ENCODE results near the gene IFT57.

The IFT57 gene

DNA sequence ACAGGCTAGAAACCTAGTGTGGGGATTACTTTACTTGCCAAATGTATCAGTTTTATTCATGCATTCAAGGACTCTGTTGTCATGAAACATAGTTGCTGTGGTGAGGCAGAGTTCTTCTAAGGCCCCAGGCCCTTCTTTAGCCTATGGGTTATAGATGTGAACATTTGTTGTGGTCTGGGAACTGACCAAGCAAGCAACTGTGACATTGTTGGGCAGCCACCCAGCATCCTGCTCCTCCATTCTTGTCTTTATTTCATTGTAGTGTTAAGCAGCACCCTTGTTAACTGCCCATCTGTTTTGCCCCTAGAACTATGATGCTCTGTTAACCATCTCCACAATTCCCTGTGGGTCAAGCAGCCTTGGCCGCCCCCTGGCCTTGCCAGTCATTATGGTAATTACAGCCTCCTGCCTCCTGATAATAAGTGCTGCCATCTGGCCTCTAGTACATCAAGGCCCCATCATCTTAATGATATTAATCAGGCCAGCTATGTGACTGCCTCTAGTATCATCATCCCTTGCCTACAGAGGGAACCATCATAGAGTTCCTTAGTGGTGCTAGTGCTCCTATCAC, 12.2 kb upstream of the IFT57 start:
- TF ChIP-seq, protein P1, sequence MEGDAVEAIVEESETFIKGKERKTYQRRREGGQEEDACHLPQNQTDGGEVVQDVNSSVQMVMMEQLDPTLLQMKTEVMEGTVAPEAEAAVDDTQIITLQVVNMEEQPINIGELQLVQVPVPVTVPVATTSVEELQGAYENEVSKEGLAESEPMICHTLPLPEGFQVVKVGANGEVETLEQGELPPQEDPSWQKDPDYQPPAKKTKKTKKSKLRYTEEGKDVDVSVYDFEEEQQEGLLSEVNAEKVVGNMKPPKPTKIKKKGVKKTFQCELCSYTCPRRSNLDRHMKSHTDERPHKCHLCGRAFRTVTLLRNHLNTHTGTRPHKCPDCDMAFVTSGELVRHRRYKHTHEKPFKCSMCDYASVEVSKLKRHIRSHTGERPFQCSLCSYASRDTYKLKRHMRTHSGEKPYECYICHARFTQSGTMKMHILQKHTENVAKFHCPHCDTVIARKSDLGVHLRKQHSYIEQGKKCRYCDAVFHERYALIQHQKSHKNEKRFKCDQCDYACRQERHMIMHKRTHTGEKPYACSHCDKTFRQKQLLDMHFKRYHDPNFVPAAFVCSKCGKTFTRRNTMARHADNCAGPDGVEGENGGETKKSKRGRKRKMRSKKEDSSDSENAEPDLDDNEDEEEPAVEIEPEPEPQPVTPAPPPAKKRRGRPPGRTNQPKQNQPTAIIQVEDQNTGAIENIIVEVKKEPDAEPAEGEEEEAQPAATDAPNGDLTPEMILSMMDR (conservative IDR thresholded peaks at IDR 0.05; ENCODE audit: low read depth, low read length), result no peak
- no peak for DNase-seq (ENCODE audit: low read depth)
- H3K4me3 ChIP-seq (ENCODE audit: low read depth, low read length), result no peak overlapping the region

DNA sequence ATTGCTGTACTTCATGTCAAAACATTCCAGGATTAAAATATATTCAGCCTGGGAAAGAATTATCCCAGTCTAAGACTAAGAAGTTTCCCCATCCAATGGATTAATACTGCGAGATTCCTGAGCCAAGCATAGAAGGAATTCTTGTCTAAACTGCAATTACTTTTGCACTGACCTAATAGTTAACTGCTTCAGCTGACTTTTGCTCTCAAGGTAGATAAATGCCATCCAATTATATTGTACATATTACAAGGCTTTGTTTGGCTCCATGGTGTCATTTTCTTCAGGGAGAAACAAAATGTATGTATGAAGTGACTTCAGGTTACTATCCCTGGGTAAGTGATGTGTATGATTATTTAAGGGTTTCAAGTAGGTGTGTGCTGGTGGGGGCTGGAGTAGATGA, 6.1 kb upstream of the IFT57 start:
- no peak overlapping the region for H3K4me3 ChIP-seq (ENCODE audit: low read depth, low read length)
- no peak for DNase-seq (ENCODE audit: low read depth)
- TF ChIP-seq, protein P1 (conservative IDR thresholded peaks at IDR 0.05; ENCODE audit: low read depth, low read length), result no peak

DNA sequence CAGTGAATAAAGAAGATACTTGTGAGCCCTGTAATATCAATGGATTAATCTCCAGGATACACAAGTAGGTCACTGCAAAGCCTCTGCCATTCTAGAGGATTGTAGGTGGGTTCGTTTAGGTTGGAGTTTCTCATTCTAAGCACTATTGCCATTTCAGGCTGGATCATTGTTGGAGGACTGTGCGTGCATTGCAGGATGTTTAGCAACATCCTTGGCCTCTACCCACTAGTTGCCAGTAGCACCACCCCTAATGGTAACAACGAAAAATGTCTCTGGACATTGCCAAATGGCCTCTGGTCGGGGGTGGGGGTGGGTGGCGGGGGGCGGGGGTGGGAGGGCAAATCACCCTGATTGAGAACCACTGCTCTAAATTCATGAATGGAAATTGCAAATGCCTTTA, 4.9 kb upstream of the IFT57 start:
- TF ChIP-seq, protein P1 (conservative IDR thresholded peaks at IDR 0.05; ENCODE audit: low read depth, low read length), result no peak
- H3K4me3 ChIP-seq (ENCODE audit: low read depth, low read length), result no peak overlapping the region
- no peak for DNase-seq (ENCODE audit: low read depth)

DNA sequence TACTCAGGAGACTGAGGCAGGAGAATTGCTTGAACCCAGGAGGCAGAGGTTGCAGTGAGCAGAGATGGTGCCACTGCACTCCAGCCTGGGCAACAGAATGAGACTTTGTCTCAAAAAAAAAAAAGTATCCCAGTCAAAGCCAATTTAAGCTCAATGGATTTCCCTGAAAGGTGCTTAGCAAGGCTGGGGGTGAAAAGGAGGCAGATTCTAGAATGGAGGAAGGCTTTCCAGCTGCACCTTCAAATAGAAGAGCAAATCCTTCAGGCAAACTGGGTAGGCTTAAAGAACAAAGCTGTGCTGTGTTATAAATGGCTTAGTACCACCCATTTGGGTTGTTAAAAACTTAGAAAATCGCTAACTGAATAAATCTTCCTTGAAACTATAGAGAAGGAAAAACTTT, 3.0 kb upstream of the IFT57 start:
- TF ChIP-seq, protein P1 (conservative IDR thresholded peaks at IDR 0.05; ENCODE audit: low read depth, low read length), result no peak
- DNase-seq (ENCODE audit: low read depth), result no peak
- no peak overlapping the region for H3K4me3 ChIP-seq (ENCODE audit: low read depth, low read length)

DNA sequence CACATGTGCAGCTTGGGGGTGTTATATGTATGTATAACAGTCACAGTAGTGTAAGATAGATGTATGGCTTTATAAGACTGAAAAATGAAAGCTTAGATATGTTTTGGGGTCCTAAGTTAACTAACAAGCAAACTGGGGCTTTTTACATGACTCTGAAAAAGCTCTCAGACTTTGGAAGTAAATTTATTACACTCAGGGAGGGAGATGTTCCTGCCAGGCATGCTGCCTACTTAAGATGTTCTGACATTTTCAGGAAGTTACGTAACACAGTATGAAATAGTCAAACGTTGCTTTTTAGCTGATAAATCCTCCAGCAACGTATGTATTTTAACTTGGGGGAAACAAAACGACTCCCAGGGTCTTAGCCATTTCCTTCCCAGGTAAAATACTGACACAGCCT, 1.7 kb upstream of the IFT57 start:
- peak; percentile 67 for DNase-seq (ENCODE audit: low read depth)
- TF ChIP-seq, protein P1 (conservative IDR thresholded peaks at IDR 0.05; ENCODE audit: low read depth, low read length), result no peak
- no peak overlapping the region for H3K4me3 ChIP-seq (ENCODE audit: low read depth, low read length)

DNA sequence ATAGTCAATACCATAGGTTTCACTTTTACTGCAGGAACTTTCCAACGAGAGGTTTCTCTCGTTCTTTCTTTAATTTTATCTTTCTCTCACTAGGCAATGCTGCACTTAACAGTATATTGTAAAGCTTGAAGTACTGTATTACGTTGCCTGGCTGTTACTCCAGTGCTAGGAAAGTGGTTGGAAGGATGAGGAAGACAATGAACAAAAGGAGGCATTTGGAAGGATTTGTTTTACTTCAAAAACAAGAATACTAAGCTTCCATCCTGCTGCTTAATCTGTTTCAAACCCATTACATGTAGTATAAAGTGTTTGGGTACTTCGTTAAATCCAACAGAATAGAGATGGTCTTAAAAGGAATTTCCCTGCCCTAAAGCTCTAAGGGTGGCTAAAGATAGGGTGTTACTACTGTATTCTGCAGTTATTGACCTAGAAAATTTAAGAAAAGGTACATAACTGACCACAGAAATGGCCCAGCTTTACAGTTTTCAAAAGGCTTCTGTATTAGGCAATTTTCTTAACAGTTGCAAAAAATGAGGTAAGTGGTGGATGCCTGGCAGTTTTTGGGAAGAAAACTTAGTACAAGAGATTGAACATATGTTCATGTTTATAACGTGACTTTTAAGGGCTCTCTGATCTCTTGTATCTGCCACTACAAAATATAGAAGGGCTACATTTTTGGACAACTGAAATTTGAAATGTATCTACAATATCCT, 785 bp upstream of the IFT57 start:
- TF ChIP-seq, protein P1 (conservative IDR thresholded peaks at IDR 0.05; ENCODE audit: low read depth, low read length), result no peak
- DNase-seq (ENCODE audit: low read depth), result peak; percentile 37
- H3K4me3 ChIP-seq (ENCODE audit: low read depth, low read length), result peak overlapping the region; percentile 75

DNA sequence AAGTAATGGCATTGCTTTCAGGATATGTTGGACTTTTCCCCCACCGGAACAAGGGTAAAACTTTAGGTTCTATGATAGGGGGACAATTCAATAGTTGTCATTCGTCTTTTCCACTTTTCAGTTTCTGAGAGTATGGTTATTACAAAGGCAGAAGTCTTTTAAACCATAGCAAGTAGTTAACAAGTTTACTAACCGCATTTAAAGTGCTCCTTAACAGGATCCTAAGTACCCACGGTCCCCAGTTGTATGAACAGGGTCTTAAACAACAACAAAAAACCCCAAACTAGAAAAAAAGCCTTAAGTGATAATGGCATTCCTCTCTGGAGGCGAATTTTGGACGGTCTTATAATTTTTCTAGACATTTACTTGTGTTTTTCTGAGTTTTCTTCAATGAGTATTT, 831 bp downstream of the IFT57 start:
- TF ChIP-seq, protein P1 (conservative IDR thresholded peaks at IDR 0.05; ENCODE audit: low read depth, low read length), result no peak
- peak; percentile 5 for DNase-seq (ENCODE audit: low read depth)
- peak overlapping the region; percentile 75 for H3K4me3 ChIP-seq (ENCODE audit: low read depth, low read length)
